NOMO-1 (cell line): Measurements from ENCODE around the gene KIF18A.

Source experiments
- DNase-seq, 2 experiments: peaks; one replicate each; lab custom pipeline; 2025; ENCODE audit not compliant: unreplicated experiment in 2 of 2; lab: John Stamatoyannopoulos, UW

Gene KIF18A

GRCh38 chr11:28049338-28050216 is 58.4 kb downstream of the KIF18A start:
- peak in 1 of 2 experiments; percentile 34 for DNase-seq

DNA sequence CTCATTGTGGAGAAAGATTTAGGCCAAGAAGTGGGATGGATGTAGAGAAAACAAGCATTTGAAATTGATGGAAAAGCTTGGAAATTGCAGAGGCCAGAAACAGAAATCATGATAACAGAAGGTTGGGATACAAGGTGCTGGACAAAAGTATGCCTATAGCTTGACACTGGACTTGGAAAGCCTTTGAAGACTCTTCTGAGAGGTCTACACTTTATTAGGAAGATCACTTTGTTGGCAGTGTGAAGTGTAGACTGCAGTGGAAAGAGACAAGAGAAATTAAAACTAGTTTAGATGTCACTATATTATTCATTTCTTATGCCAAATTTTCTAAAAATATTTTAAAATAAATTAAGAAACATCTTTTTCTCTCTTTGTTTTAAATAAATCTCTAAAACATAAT is 59.1 kb downstream of the KIF18A start:
- DNase-seq: no peak

DNA sequence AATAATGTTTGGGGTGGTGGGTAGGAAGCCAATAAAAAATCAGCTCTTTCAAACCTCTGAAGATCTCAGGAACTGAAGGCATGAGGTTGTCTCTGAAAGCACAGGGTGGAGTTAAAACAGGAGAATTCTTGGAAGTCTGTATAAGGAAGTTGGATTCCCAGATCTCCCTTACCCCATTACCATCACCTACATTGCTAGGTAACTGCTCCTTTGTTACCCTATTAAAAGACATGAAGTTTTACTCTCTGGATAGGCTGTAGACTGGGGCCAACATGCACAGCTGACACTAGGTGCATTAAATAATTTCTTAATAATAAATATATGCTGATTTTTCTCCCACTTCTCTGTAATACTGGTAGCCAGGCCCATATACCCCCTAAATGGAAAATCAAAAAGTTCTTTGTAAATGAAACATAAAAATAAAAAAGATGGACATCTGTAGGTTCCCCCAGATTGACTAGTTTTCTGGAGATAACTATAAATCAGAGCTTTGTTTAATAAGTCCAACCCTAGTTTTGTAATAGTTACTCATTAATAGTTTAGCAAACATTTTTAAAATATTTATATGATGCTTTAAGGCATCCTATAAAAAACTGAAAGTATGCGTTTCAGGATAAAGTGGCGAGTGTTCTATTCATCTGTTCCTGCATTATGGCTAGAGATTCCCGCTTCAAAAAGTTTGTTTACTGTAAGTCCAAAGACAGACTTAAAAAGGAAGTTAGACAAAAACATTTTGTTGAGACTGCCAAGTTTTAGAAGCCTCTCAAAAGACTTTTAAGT is 63.8 kb downstream of the KIF18A start:
- DNase-seq: no peak

DNA sequence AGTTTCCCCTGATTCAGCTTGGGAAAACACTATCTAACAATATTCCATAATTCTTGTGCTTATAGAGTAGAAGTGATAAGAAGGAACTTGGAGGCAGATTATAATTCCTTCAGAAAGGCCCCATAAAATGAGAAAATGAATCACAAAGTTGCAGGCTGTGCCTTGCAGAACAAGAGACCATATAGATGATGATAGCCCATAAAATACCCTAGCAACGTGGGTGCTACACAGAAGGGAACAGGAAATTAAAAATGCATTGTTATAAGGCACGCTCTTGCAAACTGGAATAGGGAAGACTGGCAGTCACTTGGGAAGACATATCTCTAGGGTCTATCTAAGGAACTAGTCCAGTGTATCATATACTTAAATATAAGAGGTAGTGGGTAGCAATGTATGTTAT is 67.6 kb downstream of the KIF18A start:
- no peak for DNase-seq

GRCh38 chr11:28038775-28039174 is 69.2 kb downstream of the KIF18A start:
- DNase-seq: no peak

- no peak for DNase-seq
Observed at GRCh38 chr11:28026634-28027290, 81.2 kb downstream of the KIF18A start.

DNA sequence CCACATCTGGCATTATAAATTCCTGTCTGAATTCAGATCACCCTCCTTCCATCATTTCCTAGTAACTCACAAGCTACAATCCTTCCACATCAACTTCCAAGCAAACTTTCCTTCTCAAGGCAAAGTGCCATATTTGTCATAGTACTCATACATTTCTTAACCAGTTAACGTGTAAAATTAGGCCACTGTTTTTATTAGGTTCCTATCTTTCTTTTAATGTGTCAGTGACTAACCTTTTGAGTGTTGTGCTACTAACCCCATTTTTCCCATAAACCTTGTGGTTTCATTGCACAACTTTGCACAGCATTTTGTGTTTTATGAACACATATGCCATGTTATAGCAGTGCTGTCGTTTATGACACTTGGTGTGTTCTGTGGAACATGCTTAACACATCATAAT is 90.1 kb downstream of the KIF18A start:
- DNase-seq: peak in 1 of 2 experiments; percentile 43

DNA sequence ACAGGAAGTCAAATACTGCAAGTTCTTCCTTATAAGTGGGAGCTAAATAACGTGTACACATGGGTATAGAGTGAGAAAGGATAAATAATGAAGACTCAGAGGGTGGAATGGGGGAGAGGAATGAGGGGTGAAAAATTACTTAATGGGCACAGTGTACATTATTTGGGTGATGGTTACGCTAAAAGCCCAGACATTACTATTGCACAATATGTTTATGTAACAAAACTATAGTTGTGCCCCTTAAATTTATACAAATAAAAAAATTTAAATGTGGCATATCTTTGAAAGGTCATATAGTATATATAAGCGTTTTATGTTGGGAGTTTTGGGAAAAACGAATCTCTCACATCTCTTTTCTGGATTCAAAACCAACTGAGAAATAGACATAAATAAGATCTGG is 96.1 kb downstream of the KIF18A start:
- no peak for DNase-seq

GRCh38 chr11:28009996-28010395 is 98.0 kb downstream of the KIF18A start:
- no peak for DNase-seq

DNA sequence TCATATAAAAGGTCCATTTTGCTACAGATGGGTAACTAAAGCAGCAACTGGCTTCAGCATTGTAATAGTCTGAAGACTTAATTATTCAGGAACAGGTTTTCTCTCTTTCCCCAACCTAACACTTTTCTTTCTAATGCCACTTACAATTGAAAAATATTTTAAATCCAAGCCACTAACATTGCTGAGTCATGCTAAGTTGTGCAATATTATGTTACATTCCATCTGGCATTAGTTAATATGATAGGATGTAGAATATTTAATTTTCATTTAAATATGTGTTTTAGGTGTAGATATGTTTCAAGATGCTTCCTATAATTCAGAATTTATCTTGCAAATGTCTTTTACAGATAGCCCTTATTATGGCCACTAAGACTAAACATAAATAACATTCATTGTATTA is 98.6 kb downstream of the KIF18A start:
- no peak for DNase-seq

DNA sequence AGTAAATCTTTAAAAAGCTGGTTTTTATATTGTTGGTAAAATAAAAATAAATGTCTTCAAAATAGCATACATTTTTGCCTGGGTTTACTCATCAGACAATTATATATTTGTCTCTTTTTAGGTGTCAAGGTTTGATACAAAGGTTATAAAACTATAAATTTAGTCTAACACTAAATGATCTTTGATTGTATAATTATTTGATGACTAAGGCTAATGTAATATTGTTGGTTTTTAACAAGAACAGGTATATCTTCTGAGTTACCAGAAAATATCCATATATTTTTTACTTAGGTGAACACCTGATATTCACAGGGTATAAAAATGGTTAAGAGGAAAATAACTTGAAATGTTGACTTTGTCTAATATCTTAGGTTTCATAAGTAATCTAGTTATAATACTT is 104.3 kb downstream of the KIF18A start:
- no peak for DNase-seq

GRCh38 chr11:27998552-27998951 is 109.4 kb downstream of the KIF18A start:
- no peak for DNase-seq

DNA sequence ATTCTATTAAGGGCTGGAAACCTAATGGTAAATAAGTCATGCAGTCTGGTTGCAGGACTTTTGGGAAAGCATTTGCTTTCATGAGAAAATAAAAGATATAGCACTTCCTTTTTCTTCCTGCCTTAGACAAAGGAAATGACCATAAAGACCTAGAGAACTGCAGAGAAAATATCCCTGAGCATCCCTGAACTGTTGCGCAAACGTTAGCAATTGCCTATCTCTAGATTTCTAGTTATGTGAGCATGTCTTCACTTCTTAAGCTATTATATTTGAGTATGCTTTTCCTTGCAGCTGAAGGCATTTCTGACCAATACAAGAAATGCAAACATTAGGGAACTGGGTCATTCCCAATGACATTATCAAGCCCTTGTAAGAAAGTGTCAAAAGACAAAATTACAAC is 110.6 kb downstream of the KIF18A start:
- peak in 1 of 2 experiments; percentile 3 for DNase-seq

DNA sequence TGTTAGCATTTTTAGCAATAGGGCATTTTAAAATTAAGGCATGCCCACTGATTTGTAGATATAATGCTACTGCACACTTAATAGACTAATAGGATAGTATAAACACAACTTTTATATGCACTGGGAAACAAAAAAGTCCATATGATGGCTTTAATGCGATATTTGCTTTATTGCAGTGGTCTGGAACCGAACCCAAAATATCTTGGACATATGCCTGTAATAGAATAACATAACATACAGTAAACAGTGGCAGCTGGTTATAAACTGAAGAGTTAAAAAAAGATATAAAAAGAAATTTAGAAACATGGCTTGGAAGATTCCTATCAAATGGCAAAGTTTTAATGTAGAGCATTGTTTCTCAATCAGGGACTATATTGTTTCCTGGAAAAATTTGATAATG is 111.9 kb downstream of the KIF18A start:
- no peak for DNase-seq

GRCh38 chr11:27995083-27995482 is 112.9 kb downstream of the KIF18A start:
- no peak for DNase-seq

- no peak for DNase-seq
Observed at GRCh38 chr11:27991736-27992135, 116.2 kb downstream of the KIF18A start.

- DNase-seq: no peak
Observed at GRCh38 chr11:27977527-27977926, 130.4 kb downstream of the KIF18A start.

GRCh38 chr11:27977031-27977430 is 130.9 kb downstream of the KIF18A start:
- DNase-seq: no peak

DNA sequence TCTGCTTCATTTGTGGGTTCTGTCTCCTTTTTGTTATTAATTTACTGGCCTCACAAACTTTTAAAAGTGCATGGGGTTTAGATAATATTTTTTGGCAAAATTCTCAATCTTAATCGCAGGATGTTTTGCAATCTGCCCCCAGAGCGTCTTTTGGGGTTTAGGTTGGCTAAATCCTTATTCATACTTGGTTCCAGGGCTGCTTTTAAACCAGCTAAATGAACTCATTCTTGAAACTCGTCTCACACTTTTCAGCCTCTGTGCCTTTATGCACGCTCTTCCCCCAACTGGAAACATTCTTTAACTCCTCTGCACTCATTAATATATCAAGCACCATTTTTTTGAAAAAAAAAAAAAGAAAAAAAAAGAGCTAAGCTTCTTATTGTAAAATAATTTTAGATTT is 131.7 kb downstream of the KIF18A start:
- DNase-seq: peak in 1 of 2 experiments; percentile 3

DNA sequence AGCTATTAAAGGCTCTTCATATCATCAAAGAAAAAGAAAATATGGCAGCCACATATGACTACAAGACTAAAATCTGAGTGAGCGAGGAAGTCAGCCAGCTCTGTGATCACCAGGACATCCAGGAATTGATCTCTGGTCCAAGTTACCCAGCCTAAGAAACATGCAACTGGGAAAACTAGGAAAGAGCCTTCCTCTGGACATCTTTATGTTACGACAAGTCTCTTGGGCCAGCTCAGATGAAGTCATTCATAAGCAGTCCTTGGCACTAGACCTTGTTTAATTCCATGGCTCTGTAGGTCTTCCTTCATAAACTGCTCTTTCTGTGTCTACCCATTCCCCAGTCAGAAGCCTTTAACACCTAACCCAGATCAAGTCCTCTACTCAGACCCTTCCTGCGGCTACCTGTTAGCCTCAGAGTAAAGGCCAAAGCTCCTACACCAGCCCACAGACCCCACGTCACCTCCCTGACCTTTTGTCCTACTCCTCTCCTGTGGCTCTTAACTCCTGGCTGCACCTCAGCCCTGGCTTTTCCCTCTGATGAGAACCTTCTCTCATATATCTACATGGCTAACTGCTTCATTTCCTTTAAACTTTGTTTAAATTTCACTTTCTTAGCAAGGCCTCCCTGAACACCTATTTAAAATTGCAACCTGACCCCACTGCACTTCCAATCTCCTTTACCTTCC is 134.0 kb downstream of the KIF18A start:
- no peak for DNase-seq
